GM10847 (cell line): ENCODE measurements around the gene HOXB13.

ENCODE experiments used
- POLR2A ChIP-seq: IDR thresholded peaks from 2 replicates; pipeline ENCODE4 v1.6.1; 2011; ENCODE audit not compliant: insufficient read length; ENCODE audit errors: extremely low read depth

Gene HOXB13

DNA sequence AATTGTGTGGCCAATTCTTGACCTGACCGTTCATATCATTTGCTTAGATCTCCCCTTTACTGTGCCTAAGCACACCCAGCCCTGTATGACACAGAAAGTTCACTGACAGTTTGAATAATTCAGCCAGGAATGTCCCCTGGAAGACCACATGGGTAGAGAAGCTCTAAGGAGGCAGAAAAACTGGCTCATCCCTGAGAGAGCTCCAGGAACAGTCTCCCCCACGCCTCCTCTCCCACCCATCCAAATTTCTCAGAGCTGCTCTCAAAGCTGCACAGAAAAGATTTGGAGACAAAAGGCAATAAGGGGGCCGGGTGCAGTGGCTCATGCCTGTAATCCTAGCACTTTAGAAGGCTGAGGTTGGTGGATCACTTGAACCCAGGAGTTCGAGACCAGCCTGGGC lies 17.4 kb downstream of the HOXB13 start:
- TF ChIP-seq POLR2A, result no peak

DNA sequence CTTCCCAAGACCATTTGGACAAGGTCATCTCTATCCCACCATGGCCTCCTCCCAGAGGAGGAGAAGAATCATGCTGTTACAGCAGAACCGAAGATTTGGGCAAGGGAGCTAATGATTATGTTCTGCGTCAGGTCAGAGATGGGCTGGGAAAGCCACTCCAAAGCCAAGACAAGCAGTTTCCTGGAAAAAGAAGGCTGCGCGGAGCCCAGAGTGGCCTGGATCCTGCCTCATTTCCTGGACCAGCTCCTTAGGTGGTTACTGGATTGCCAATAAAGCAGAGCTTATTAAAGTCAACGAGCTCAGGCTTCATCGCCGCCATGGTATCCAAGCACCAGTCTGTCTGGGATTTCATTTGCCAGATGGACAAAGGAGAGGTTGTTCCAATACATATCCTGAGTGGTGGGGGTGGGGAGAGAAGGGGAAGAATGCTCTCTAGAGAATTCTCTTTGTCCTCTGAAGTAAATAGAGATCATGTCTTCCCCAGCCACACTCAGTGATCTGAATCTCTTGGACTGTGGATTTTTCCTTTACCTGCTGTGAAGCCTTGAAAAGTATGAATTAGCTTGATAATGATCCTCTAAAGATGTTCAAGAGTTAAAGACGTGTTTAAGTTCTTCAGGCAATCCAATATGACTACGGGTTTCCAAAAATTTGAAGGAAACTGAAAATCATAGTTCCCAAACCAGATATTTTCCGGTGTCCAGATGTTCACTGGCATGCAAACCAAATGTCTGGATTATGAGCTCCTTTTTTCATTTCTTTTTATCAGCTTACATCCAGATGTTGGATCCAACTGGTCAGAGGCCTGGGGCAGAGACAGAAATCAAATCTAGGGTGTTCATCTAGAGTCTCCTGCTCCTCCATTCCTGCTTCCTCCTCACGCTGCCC lies 23.9 kb downstream of the HOXB13 start:
- no peak for TF ChIP-seq POLR2A

DNA sequence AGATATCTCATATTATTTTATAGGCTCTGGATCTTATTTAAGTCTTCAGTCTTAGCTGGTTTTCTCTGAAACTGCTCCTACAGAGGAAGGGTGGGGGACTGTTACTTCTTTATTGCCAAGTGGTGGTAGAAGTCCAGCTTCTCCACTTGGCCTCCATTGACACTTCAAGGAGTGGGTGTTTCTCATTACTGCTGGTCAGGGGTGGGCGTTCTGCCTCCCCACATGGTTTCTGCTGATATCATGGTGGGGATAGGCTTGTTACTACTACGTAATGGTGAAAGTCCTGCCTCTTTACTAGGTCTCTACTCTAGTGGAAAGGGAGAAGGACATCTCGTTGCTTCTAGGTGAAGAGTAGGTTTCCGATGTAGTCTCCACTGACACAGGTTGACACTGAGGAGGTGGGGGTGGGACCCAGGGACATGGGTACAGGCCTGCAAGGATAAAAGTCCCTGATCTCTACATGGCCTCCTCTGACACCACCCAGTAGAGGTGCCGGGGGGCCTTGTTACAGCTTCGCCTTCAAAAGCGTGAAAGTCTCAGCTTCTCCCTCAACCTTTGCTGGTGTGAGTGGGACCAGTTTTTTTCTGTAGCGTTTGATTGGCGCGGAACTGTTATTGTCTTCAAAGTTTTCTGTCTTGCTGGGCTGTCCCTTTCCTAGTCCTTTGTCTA lies 26.6 kb downstream of the HOXB13 start:
- TF ChIP-seq POLR2A, result no peak

DNA sequence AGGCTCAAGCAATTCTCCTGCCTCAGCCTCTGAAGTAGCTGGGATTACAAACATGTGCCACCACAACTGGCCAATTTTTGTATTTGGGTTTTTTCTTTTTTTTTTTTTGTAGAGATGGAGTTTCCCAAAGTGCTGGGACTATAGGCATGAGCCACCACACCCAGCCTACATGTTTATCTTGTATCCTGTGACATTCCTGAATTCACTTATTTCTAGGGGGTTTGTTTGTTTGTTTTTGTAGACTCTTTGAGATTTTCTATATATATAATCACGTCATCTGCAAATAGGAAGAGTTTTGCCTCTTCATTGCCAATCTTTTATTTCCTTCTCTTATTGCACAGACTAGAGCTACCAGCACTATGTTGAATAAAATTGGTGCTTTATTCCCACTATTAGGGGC lies 35.4 kb downstream of the HOXB13 start:
- TF ChIP-seq POLR2A, result no peak

DNA sequence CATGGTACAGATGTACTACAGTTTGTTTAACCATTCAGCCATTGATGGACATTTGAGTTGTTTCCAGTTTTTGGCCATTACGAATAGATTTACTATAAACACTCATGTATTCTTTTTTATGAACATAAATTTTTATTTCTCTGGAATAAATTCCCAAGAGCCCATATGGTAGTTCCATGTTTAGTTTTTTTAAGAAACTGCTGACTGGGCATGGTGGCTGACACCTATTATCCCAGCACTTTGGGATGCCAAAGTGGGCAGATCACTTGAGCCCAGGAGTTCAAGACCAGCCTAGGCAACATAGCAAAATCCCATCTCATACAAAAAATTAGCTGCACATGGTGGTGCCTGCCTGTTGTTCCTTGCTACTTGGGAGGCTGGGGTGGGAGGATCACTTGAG lies 36.5 kb downstream of the HOXB13 start:
- no peak for TF ChIP-seq POLR2A

DNA sequence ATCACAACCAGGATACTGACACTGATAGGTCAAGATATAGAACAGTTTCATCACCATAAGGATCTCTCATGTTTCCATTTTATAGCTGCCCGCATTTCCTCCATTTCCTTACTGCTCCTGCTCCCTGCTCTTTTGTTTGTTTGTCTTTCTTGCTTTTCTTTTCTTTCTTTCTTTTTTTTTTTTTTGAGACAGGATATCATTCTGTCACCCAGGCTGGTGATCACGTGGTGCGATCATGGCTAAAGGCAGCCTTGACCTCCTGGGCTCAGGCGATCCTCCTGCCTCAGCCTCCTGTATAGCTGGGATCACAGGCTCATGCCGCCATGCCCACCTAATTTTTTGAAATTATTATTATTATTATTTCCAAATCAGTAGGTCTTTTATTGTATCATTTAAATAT lies 37.9 kb downstream of the HOXB13 start:
- no peak for TF ChIP-seq POLR2A

DNA sequence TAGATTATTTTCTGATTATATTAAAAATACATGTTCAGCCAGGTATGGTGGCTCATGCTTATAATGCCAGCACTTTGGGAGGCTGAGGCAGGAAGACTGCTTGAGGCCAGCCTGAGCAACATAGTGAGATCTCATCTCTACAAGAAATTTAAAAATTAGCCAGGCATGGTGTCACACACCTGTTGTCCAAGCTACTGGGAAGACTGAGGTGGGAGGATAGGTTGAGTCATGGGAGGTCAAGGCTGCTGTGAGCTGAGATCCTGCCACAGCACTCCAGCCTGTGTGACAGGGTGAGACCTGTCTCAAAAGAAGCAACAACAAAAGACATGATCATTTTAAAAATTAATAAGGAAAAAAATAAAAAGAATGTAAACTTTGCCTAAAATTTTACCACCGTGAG lies 46.9 kb downstream of the HOXB13 start:
- no peak for TF ChIP-seq POLR2A

GRCh38 chr17:48679385-48680096 lies 49.0 kb downstream of the HOXB13 start:
- TF ChIP-seq POLR2A, result no peak

- no peak for TF ChIP-seq POLR2A
Observed at GRCh38 chr17:48678141-48678971, 50.2 kb downstream of the HOXB13 start.

GRCh38 chr17:48676963-48677558 lies 51.5 kb downstream of the HOXB13 start:
- TF ChIP-seq POLR2A, result no peak
